ENCODE data around the gene ACTN4. TPM values are rescaled to one million over a fixed set of nuclear protein-coding genes. Genes with fewer than 3 reads are reported as not detected.

The ACTN4 gene
- total and polyA plus RNA-seq, 2 of the 4 experiments (the other 2 are of a cell fraction), result 541 to 659 TPM

GRCh38 chr19:38697641-38698071 is 50.2 kb downstream of the ACTN4 start:
- in situ Hi-C loops (cut with MboI; ENCODE audit: low sequenced_read_pairs), result no loop called here
- ATAC-seq (ENCODE audit: low read depth) (no peak), DNase-seq (no peak)
- dilution Hi-C loops (cut with HindIII; ENCODE audit: low sequenced_read_pairs, unreplicated experiment), result no loop called here
- intact Hi-C loops (cut with micrococcal nuclease), result no loop called here
- peak overlapping the region; percentile 43; the same call in 1 of the 2 replicates for H2AK5ac ChIP-seq (ENCODE audit: low read depth, low read length)
- H3K79me1 ChIP-seq (ENCODE audit: low read depth in 1 of 2, low read length in 2 of 2), result peaks cover 0 to 97% of the 10 kb centered on the region in 2 experiments; a peak in 3 of 4 replicates
- H2BK5ac ChIP-seq (ENCODE audit: low read depth, low read length, poor library complexity, severe bottlenecking), result peak overlapping the region; percentile 33
- BruUV-seq (replicated peaks), result no TSS peak
- peaks cover 44% of the 10 kb centered on the region for H3K9me1 ChIP-seq (ENCODE audit: insufficient read depth, low read length)
- H3K36me3 ChIP-seq (ENCODE audit: control insufficient read depth, insufficient read depth, low read length), result peaks cover 44% of the 10 kb centered on the region
- no peak overlapping the region for H4K5ac ChIP-seq (ENCODE audit: low read depth, low read length)
- peak overlapping the region; percentile 33 for H2AK9ac ChIP-seq (replicated peaks; ENCODE audit: low read depth, low read length, poor library complexity)
- no peak overlapping the region for H3K14ac ChIP-seq (replicated peaks; ENCODE audit: low read depth, low read length)
- no peak overlapping the region for H3K56ac ChIP-seq (ENCODE audit: extremely low read depth, insufficient read depth, low read length)
- H2AFZ ChIP-seq (replicated peaks; ENCODE audit: low read length, poor library complexity), result peak overlapping the region; percentile 49
- no peak overlapping the region for H2BK120ac ChIP-seq (ENCODE audit: low read depth, low read length)
- no peak overlapping the region for H2BK20ac ChIP-seq (ENCODE audit: low read depth, low read length)
- no peak overlapping the region for H3K4me3 ChIP-seq (ENCODE audit: insufficient read depth, low read depth, low read length)
- H3K4me2 ChIP-seq (ENCODE audit: low read depth, low read length), result no peak overlapping the region
- H4K20me1 ChIP-seq (ENCODE audit: insufficient read depth, low read length), result peaks cover 88% of the 10 kb centered on the region
- peak overlapping the region; percentile 23; the same call in 1 of the 2 replicates for H3K4ac ChIP-seq (ENCODE audit: low read depth, low read length)
- 80% methylated on average over 3 of the region's 11 CpGs; no CpG with 5 or more reads in 1 of the 2 experiments for WGBS, 2 experiments (ENCODE audit: extremely low coverage in 2 of 2, insufficient read length in 1 of 2)
- CTCF ChIA-PET, result no interaction called here
- H3K27me3 ChIP-seq (ENCODE audit: control insufficient read depth, insufficient read depth, low read length), result no peaks in the 10 kb centered on the region
- no peak overlapping the region for H3K18ac ChIP-seq (ENCODE audit: low read depth, low read length)
- no peak overlapping the region; the same call in 1 of the 2 replicates for H3K27ac ChIP-seq (ENCODE audit: insufficient read depth, low read length)
- H3K9ac ChIP-seq (ENCODE audit: low read depth, low read length), result no peak overlapping the region
- peaks cover 27% of the 10 kb centered on the region for H3K4me1 ChIP-seq (ENCODE audit: control insufficient read depth, insufficient read depth, low read length)
- H2BK15ac ChIP-seq (ENCODE audit: low read depth, low read length), result no peak overlapping the region
- H3K9me3 ChIP-seq (ENCODE audit: control insufficient read depth, insufficient read depth, low read length), result no peaks in the 10 kb centered on the region
- POLR2A ChIA-PET (ENCODE audit: unreplicated experiment), result no interaction called here
- peak overlapping the region; percentile 57; the same call in 1 of the 2 replicates for H3K23ac ChIP-seq (ENCODE audit: low read depth, low read length)
- H4K8ac ChIP-seq (ENCODE audit: low read depth in 2 of 2, low read length in 2 of 2), result no peak overlapping the region; a peak in 1 of 4 replicates
- no peak for TF ChIP-seq MAFK (IDR thresholded peaks at IDR 0.05; ENCODE audit: low read depth, low read length)
- TF ChIP-seq BHLHE40 (IDR thresholded peaks at IDR 0.05; ENCODE audit: low read depth, low read length), result no peak
- TF ChIP-seq SMC3 (IDR thresholded peaks at IDR 0.05; ENCODE audit: low read depth, low read length), result no peak
- TF ChIP-seq CEBPB (IDR thresholded peaks at IDR 0.05; ENCODE audit: low read depth, low read length), result no peak
- TF ChIP-seq, protein P1, sequence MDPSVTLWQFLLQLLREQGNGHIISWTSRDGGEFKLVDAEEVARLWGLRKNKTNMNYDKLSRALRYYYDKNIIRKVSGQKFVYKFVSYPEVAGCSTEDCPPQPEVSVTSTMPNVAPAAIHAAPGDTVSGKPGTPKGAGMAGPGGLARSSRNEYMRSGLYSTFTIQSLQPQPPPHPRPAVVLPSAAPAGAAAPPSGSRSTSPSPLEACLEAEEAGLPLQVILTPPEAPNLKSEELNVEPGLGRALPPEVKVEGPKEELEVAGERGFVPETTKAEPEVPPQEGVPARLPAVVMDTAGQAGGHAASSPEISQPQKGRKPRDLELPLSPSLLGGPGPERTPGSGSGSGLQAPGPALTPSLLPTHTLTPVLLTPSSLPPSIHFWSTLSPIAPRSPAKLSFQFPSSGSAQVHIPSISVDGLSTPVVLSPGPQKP (IDR thresholded peaks at IDR 0.05; ENCODE audit: borderline replicate concordance, low read depth, low read length), result no peak
- no peak for TF ChIP-seq POLR2A (IDR thresholded peaks at IDR 0.05; ENCODE audit: low read depth, low read length)
- TF ChIP-seq FOS (IDR thresholded peaks at IDR 0.05; ENCODE audit: low read depth, low read length), result no peak
- no peak overlapping the region for H4K91ac ChIP-seq (ENCODE audit: insufficient read depth, low read depth, low read length)

All from IMR-90 (cell line).